GM21717 (cell line): ENCODE results near the gene WDR44.
"Not testable (repeated sequence)": the region's sequence is repeated elsewhere in the genome, so short reads cannot be mapped to it uniquely, and the experiment has no call there.

Experiments
- ATAC-seq: cut with Tn5 transposase; IDR thresholded peaks from one replicate; pipeline ENCODE4 v1.9.1; 2021; ENCODE audit warnings: mild to moderate bottlenecking, moderate library complexity; ENCODE audit not compliant: unreplicated experiment

Gene WDR44

DNA sequence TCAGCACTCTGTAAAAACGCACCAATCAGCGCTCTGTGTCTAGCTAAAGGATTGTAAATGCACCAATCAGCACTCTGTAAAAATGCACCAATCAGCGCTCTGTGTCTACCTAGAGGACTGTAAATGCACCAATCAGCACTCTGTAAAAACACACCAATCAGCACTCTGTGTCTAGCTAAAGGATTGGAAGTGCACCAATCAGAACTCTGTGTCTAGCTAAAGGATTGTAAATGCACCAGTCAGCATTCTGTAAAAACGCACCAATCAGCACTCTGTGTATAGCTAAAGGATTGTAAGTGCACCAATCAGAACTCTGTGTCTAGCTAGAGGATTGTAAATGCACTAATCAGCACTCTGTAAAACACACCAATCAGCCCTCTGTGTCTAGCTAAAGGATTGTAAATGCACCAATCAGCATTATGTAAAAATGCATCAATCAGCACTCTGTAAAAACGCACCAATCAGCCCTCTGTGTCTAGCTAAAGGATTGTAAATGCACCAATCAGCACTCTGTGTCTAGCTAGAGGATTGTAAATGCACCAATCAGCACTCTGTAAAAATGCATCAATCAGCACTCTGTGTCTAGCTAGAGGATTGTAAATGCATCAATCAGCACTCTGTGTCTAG lies 124.9 kb downstream of the WDR44 start:
- ATAC-seq = not testable (repeated sequence)

DNA sequence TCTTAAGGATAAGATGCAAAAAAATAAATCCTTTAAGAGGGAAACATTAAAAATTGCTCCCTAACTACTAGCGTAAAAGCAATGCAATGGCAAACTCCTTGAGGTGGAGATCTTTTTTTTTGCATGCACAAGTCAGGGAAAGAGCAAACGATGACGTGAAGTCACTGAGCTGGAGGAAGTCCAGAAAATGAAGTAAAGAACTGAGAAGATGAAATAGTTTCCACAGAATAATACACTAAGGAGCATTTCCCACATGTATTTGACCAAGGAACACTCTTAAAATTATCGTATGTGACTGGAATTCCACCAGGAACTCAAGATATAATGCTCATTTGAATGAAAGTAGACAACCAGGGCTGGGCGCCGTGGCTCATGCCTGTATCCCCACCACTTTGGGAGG lies 128.7 kb downstream of the WDR44 start:
- ATAC-seq = no peak

DNA sequence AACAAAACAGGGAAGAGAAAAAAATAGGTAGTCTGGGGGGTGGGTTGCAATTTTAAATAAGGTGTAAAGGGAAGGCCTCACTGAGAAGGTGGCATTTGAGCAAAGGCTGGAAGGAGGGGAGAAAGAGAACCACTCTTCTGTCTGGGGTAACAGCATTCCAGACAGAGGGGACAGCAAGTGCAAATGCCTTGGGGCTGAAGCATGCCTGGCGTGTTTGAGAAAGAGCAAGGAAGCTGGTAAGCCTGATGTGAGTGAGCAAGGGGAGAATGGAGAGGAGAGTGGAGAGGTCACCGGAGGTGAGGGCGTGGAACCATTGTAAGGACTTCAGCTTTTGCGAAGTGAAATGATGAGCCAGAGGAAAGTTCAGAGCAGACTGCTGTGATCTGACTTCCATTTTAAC lies 130.0 kb downstream of the WDR44 start:
- no peak for ATAC-seq

DNA sequence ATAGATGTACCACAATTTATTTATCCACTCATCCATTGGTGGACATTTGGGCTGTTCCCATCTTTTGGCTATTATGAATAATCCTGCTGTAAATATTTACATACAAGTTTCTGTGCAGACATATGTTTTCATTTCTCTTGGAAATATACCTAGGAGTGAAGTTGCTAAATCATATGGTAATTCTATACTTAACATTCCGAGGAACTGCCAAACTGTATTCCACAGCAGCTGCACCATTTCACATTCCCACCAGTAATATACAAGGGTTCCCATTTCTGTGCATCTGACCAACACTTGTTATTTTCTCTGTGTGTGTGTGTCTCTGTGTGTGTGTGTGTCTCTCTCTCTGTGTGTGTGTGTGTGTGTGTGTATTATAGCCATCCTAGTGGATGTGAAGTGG lies 134.3 kb downstream of the WDR44 start:
- ATAC-seq = no peak

DNA sequence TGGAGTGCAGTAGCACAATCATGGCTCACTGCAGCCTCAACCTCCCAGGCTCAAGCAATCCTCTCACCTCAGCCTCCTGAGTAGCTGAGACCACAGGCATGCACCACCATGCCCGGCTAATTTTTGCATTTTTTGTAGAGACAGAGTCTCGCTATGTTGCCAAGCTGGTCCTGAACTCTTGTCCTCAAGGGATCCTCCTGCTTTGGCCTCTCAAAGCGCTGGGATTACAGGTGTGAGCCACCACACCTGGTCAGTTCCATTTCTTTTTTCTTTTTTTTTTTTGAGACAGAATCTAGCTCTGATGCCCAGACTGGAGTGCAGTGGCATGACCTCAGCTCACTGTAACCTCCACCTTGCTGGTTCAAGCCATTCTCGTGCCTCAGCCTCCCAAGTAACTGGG lies 136.5 kb downstream of the WDR44 start:
- ATAC-seq = not testable (repeated sequence)

DNA sequence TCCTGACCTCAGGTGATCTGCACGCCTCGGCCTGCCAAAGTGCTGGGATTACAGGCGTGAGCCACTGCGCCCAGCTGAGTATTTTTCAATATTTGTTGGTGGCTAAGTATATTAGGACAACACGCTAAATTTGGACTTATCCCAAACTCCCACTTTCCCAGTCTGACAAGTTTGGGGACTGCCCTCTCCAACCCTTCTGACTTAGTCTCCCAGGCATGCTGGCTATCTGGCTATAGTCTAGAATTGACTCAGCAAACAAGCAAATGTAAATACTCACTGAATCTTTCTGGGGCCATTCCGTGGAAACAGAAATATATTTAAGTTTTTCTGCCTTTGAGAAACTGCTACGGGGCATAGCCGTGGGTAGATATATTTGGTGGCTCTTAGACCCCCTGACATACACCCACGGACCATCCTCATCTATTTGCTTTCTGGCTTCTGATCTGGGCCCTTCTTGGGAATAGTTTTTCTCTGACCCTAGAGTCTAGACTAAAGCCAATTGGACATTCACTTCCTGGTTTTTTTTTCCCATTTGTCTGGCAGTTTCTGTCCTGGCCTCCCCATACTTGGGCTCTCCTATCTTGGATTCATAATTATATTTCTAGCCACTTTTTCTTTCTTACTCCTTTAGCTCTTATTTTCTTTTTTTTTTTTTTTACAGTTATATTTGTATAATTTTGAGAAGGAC lies 138.5 kb downstream of the WDR44 start:
- no peak for ATAC-seq

DNA sequence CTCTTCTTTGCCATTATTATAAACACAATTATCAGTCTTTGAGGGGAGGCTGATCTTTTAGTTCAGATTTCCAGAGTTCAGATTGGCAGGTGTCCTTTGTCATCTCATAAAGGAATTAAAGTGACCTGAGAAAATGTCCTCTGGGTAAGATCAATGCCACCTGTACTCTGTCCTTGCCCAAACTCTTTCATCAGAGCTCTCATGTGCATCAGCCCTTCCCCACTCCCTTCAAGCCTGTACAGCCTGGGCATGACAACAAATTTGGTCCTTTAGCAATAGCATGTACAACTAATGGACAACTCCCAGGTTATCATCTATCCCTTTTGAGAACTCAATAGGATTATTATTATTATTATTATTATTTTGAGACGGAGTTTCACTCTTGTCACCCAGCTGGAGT lies 140.8 kb downstream of the WDR44 start:
- not testable (repeated sequence) for ATAC-seq

DNA sequence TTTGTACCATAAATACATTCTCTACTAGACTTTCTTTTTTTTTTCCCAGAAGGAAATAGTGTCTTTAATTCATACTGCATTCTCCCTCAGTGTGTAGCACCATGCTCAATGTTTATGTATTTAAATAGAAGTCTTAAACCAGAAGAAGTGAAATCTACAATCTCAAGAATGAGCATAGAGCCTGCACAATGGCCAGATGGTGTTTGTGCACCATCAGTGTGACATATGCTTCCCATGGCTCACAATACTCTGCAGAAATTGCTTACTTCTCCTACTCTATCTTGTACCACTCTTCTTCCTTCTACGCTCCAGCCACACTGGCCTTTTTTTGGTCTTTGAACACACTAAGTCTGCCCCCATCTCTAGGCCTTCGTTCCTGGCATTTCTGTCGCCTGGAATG lies 147.1 kb downstream of the WDR44 start:
- no peak for ATAC-seq

DNA sequence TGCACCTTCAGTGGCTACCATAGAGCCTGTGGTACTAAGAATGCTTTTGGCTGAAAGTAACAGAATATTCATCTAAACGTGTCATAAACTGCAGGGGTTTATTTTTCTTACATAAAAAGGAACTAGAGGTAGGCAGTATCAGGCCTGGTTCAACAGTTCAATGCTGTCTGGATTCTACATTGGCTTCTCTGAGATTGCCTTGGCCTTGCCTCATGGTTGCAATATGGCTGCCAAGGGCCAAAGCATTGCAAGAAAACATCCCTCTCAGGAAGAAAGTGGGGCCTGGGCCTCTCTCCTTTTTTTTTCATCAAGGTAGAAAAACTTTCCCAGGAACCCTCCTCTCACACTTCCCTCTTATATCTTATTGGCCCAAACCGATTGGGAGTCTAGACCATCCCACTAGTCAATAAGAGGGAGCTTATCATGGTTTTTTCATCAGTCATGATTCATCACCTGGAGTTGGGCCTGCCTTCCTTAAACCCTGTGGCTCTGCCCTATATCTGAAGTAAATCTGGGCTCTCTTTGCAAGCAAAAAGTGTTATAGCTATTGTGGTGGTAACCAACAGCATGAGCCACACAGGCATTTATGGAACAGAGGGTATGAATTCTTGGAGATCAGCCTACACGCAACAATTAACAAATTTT lies 147.9 kb downstream of the WDR44 start:
- ATAC-seq = no peak

DNA sequence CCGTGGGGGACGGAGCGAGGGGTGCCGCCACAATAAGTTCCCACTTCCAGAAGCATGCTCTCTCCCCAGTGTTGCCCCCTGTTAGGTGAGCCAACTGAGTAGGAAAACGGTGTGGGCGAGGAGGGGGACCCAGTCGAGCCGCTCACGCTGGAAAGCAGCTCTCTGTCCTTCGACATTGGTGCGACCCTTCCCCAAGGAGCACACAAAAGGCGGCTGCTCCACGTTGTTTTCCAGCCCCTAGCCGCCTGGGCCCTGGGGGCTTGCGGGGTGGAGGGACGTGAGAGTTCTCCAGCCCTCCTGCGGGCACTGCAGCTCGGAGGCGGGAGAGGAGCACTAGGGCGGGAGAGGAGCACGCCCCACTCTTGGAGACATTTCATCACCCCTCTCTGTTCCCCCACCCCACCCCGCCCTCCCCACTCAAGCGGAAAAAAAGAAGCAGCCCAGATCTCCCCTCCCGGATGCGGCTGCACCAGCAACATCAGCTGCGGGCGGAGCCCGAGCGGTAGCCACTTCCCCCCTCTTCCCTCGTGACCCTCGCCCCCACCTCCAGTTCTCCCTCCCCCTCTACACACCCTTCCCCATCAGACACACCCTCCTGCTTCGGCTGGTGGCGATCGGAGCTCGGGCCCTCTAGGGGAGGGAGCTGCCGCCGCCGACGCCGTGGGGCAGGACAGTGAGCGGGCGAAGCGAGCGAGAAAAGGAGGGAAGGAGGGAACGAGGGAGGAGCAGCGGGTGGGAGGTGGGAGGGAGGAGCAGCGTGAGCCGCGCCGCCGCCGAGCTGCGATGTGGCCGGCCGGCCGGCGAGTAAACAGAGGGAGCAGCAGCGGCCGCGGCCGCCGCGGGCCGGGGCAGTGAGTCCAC lies 149.4 kb downstream of the WDR44 start, which contains the start of gene DOCK11:
DOCK11 (plus strand) TSS at position 755 of the 861 bp plus-strand sequence. CDS start 157 bp downstream, outside the sequence.
- peak; percentile 72 for ATAC-seq

DNA sequence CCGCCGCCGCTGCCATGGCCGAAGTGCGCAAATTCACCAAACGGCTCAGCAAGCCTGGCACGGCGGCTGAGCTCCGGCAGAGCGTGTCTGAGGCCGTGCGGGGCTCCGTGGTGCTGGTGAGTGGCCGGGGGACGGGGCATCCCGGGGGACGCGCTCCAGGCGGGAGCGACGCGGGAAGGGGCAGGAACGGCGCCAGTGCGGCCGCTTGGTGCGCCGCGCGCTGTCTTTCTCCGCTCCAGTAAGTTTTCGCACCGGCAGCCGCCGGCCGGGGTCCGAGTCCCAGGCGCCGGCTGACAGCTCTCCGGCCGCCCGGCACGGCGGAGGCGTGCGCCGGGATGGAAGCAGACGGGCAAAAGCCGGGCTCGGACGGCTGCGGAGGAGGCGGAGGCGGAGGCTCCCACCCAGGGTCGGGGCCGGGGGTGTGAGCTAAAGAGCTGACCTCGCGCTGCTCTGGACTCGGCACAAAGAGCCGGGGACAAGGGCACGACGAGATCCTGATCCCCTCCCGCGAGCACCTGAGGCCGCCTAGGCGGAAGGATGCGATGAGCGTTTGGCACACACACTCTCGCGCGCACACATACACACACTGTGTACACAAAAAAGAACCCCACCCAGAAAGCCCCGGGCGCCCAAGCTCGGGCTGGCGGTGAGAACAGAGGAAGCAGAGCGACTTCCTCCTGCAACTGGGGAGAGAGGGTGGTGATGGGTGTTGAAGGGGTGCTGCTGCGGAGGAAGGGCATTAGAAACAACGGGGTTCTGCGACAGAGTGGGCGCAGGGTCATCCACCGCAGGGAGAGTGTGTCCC lies 150.3 kb downstream of the WDR44 start:
- ATAC-seq = peak; percentile 63

DNA sequence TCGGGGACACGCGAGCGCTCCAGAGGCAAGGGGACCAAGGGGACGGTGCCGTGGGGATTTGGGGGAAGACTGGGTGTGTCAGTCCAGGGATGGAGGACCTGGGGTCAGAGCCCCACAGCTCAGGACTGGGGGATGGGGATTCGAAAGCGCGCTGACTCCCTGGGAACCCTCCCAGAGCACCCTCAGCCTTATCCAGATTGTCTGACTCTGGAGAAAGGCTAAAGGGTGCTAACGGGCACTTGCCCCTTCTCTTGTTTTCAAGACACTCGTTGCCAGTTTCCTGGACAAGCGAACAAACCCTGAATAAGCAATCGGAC lies 150.8 kb downstream of the WDR44 start:
- peak; percentile 9 for ATAC-seq

DNA sequence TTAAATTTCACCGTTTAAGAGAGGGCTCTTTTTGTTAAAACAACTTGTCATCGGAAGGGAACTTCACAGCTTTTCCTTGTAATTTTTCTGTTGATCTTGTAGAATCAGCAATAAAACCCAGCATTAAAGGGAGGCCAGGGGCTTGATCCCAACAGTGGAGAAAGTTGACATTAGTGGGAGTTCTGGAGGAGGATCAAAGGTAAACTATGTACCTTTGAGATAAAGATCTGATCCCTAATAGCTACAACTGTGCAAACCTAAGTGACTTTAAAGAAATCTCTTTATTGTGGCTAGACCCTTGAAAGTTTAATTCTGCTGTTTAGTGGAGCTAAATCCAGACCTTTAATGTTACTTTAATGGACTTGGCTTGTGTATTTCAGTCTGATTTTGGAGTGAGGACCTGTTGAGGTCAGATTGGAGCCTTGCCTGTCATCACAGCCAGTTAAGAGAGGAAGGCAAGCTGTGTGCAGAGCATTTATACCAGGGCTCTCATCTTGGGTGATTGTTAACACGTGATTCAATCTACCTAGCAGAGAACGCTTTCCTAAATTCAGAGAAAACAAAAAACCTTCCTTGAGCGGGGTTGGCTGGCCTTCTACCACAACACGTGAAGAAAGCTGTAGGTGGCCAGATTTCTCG lies 151.4 kb downstream of the WDR44 start:
- no peak for ATAC-seq

DNA sequence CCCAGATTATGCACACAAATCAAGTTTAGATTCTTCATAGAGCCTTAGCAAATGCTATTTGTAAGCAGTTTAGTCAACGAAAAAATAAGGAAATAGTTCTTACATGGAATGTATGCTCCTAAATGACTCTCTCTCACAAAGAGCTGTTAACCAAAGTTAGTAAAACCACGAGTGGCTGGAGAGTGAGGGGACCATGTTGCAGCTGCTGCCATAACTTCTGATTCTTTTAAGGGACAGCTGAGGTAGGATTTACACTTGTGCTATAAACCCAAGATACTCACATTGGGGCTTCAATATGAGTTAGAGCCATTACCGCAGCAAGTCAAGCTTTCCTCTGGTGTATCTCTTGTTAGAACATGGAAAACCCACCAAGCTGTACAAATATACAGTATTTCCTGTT lies 152.4 kb downstream of the WDR44 start:
- ATAC-seq = no peak

DNA sequence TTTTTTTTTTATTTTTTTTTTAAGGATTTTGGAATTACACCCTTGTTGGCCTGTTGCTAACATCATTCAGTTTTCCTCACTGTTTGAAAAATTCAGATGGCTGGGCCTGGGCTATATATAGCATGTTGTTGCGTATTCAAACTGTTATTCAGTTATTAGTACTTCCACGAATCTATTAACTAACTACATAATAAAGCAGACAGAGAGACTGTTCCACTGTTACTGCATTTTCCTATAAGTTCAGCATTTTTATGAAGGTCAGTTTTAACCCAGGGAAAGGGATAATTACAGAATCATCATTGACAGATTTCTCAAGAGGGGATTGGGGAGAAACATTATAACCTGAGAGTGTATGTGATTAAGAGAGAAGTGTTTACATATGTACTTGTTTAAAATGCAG lies 152.8 kb downstream of the WDR44 start:
- no peak for ATAC-seq

DNA sequence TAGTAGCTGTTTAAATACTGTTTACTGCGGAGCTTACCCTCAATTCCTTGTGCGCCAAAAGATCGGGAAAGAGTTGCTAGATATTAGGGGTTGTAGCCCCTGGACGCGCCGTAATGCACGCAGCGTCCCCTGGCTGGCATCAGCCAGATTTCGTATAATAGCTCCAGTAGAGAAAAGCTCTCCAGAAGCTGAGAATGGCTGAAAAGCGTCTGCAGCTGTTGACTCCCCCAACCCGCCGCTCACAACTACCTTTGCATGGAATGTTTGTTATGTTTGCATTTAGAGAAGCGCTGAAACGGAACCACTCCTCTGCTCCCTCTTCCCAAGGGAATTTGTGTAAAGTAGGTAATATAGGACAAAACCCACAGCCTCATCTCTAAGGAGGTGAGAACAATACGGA lies 153.4 kb downstream of the WDR44 start:
- no peak for ATAC-seq
